IMR-90 (cell line): ENCODE data around the gene AMOTL2.

Experiments used
- CEBPB ChIP-seq: IDR thresholded peaks from 2 replicates; pipeline ENCODE4 v1.6.1; 2012; ENCODE audit warnings: low read depth, low read length, improper control_type of control experiment
- CHD1 ChIP-seq: IDR thresholded peaks from 2 replicates; pipeline ENCODE4 v1.6.1; 2012; ENCODE audit warnings: low read depth, low read length, improper control_type of control experiment
- FOS ChIP-seq: fragments of 150-350 bp; IDR thresholded peaks from 2 replicates; pipeline ENCODE4 v1.6.1; 2016; ENCODE audit warnings: low read depth, low read length
- MAZ ChIP-seq: IDR thresholded peaks from 2 replicates; pipeline ENCODE4 v1.6.1; 2012; ENCODE audit warnings: low read depth, mild to moderate bottlenecking, low read length, improper control_type of control experiment, moderate library complexity, borderline replicate concordance
- MXI1 ChIP-seq: IDR thresholded peaks from 2 replicates; pipeline ENCODE4 v1.6.1; 2012; ENCODE audit warnings: low read depth, mild to moderate bottlenecking, low read length, moderate library complexity, borderline replicate concordance
- POLR2A ChIP-seq: IDR thresholded peaks from 2 replicates; pipeline ENCODE4 v1.6.1; 2012; ENCODE audit warnings: mild to moderate bottlenecking, low read depth, low read length
- RAD21 ChIP-seq: IDR thresholded peaks from 2 replicates; pipeline ENCODE4 v1.6.1; 2012; ENCODE audit warnings: low read length, improper control_type of control experiment
- RFX5 ChIP-seq: IDR thresholded peaks from 2 replicates; pipeline ENCODE4 v1.8.0; 2012; ENCODE audit warnings: low read depth, mild to moderate bottlenecking, low read length, moderate library complexity
- SMC3 ChIP-seq: fragments of 150-350 bp; IDR thresholded peaks from 2 replicates; pipeline ENCODE4 v1.6.1; 2016; ENCODE audit warnings: low read depth, mild to moderate bottlenecking, antibody characterized with exemption, low read length, moderate library complexity
- TF ChIP-seq, protein P1 (sequence below): conservative IDR thresholded peaks from 2 replicates; pipeline ENCODE4 v1.5.1; 2012; ENCODE audit warnings: mild to moderate bottlenecking, low read depth, low read length, improper control_type of control experiment
- TF ChIP-seq, protein P2 (sequence below): fragments of 150-350 bp; IDR thresholded peaks from 2 replicates; pipeline ENCODE4 v1.6.1; 2017; ENCODE audit warnings: mild to moderate bottlenecking, antibody characterized with exemption, low read length, low read depth
- TF ChIP-seq, protein P3 (sequence below): fragments of 150-350 bp; IDR thresholded peaks from 2 replicates; pipeline ENCODE4 v1.6.1; 2016; ENCODE audit warnings: low read depth, mild to moderate bottlenecking, low read length, moderate library complexity, borderline replicate concordance

DNA sequence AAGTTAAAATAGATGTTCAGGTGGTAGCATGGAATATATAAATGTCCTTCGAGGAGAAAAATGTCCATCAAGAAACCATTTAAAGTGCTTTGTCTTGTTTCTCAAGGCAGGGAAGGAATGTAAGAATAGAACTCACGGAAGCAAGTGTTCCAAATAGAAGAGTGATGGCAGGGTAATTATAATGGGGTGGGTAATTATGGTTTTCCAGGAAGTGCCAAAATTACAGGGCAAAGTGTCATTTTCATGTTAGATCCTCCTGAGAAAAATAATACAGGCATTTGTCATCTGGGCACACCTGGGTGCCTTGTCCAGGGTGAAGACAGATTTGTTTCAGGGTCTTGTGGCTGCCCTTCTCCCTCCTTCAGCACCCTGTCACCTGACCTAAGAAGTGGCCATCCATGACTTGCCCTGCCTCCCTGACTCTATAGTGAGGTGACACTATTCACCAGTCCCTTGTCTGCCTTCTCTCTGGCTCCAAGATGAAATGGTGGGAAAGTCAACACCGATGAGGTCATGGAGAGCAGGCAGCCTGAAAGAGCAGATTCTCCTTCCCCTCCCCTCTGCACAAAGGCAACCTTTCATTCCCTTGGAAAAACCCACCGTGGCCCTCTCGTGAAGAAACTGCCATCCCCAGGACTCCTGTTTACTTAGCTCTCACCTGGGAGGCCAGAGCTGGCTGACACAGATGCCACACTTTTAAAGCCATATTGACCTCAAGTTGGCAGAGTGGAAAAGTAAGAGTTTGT is 45.1 kb upstream of the AMOTL2 start:
- TF ChIP-seq MXI1 = no peak
- TF ChIP-seq, protein P1, sequence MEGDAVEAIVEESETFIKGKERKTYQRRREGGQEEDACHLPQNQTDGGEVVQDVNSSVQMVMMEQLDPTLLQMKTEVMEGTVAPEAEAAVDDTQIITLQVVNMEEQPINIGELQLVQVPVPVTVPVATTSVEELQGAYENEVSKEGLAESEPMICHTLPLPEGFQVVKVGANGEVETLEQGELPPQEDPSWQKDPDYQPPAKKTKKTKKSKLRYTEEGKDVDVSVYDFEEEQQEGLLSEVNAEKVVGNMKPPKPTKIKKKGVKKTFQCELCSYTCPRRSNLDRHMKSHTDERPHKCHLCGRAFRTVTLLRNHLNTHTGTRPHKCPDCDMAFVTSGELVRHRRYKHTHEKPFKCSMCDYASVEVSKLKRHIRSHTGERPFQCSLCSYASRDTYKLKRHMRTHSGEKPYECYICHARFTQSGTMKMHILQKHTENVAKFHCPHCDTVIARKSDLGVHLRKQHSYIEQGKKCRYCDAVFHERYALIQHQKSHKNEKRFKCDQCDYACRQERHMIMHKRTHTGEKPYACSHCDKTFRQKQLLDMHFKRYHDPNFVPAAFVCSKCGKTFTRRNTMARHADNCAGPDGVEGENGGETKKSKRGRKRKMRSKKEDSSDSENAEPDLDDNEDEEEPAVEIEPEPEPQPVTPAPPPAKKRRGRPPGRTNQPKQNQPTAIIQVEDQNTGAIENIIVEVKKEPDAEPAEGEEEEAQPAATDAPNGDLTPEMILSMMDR = no peak
- TF ChIP-seq POLR2A = no peak
- TF ChIP-seq CEBPB = no peak
- TF ChIP-seq RFX5 = no peak
- TF ChIP-seq, protein P2, sequence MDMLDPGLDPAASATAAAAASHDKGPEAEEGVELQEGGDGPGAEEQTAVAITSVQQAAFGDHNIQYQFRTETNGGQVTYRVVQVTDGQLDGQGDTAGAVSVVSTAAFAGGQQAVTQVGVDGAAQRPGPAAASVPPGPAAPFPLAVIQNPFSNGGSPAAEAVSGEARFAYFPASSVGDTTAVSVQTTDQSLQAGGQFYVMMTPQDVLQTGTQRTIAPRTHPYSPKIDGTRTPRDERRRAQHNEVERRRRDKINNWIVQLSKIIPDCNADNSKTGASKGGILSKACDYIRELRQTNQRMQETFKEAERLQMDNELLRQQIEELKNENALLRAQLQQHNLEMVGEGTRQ = no peak
- TF ChIP-seq, protein P3, sequence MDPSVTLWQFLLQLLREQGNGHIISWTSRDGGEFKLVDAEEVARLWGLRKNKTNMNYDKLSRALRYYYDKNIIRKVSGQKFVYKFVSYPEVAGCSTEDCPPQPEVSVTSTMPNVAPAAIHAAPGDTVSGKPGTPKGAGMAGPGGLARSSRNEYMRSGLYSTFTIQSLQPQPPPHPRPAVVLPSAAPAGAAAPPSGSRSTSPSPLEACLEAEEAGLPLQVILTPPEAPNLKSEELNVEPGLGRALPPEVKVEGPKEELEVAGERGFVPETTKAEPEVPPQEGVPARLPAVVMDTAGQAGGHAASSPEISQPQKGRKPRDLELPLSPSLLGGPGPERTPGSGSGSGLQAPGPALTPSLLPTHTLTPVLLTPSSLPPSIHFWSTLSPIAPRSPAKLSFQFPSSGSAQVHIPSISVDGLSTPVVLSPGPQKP = no peak
- TF ChIP-seq SMC3 = no peak
- no peak for TF ChIP-seq CHD1
- no peak for TF ChIP-seq MAZ
- no peak for TF ChIP-seq RAD21
- no peak for TF ChIP-seq FOS
